ENCODE data around the gene CAGE1.
"Not testable (repeated sequence)": the region's sequence is repeated elsewhere in the genome, so short reads cannot be mapped to it uniquely, and the experiment has no call there.

The CAGE1 gene

DNA sequence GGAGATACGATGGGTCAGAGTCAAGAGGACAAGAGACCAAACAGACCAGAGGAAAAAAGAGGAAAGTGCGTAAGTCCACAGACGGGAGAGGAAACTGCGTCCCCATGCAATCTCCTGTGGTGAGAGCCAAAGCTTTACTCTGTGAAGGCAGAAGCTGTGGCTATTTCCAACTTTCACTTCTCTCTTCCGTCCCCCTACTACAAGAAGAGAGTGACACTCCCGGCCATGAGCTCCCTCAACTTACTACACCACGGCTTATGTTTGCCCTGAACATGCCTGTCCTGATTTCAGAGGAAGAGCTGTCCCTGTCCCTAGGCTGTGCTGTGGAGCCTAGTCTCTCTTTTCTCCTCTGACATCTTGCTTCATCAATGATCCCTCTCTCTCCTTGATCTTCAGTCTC, 65.0 kb downstream of the CAGE1 start:
- H3K4me3 ChIP-seq (ENCODE audit: low read depth, low read length) = no peak overlapping the region
- TF ChIP-seq, protein P1, sequence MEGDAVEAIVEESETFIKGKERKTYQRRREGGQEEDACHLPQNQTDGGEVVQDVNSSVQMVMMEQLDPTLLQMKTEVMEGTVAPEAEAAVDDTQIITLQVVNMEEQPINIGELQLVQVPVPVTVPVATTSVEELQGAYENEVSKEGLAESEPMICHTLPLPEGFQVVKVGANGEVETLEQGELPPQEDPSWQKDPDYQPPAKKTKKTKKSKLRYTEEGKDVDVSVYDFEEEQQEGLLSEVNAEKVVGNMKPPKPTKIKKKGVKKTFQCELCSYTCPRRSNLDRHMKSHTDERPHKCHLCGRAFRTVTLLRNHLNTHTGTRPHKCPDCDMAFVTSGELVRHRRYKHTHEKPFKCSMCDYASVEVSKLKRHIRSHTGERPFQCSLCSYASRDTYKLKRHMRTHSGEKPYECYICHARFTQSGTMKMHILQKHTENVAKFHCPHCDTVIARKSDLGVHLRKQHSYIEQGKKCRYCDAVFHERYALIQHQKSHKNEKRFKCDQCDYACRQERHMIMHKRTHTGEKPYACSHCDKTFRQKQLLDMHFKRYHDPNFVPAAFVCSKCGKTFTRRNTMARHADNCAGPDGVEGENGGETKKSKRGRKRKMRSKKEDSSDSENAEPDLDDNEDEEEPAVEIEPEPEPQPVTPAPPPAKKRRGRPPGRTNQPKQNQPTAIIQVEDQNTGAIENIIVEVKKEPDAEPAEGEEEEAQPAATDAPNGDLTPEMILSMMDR (IDR thresholded peaks at IDR 0.05; ENCODE audit: low read depth, low read length) = no peak

DNA sequence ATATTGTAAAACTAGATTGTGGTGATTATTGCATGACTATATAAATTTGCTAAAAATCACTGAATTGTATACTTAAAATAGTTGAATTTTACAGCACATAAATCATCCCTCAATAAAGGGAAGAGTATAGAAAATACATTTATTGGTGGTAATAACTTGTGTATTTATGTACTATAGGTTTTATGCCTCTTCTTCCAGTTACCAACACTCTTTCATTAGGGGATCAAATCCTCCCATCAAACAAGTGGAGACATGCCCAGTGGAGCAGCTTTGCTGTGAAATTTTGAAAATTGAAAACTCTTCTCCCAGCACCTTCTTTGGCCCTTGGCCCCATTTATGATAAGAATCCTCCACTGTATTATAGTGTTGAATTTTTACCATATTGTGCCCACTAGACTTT, 66.5 kb downstream of the CAGE1 start:
- no peak overlapping the region for H3K4me3 ChIP-seq (ENCODE audit: low read depth, low read length)
- TF ChIP-seq, protein P1 (IDR thresholded peaks at IDR 0.05; ENCODE audit: low read depth, low read length) = no peak

DNA sequence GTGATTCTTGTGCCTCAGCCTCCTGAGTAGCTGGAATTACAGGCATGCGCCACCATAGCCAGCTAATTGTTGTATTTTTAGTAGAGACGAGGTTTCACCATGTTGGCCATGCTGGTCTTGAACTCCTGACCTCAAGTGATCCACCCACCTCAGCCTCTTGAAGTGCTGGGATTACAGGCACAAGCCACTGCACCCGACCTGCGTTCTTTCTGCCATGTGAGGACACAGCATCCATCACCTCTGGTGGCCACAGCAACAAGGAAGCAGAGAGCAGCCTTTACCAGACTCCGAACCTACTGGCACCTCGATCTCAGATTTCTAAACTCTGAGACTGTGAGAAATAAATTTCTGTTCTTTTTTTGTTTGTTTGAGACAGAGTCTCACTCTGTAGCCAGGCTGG, 67.7 kb downstream of the CAGE1 start:
- H3K4me3 ChIP-seq (ENCODE audit: low read depth, low read length) = not testable (repeated sequence)

DNA sequence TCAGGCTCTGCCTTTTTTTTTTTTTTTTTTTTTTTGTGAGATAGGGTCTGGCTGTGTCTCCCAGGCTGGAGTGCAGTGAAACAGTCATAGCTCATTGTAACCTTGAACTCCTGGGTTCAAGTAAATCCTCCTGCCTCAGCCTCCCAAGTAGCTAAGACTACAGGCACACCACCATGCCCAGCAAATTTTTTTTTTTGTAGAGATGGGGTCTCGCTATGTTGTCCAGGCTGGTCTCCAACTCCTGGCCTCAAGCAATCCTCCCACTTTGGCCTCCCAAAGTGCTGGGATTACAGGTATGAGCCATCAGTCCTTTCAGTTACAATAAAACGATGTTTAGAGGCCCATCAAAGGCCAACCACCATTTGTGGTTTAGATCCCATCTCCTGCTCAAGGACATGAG, 70.1 kb downstream of the CAGE1 start:
- not testable (repeated sequence) for H3K4me3 ChIP-seq (ENCODE audit: low read depth, low read length)

DNA sequence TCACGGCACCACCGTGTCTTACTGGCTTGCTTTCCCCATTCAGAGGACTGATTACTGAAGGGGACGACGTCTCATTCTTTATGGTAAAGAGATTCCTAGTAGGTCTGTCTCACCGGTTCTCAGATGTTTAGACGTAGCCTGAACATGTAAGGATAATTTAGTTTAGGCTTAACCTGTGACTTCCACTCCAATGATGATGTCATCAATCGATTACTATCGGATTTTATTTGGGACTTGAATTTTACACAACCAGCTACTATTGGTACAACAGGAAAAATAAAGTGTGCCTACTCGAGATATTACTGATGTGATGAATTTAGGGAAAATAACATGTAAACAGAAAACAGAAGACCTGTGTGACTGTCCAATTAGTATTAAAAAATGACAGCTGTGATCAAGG, 72.0 kb downstream of the CAGE1 start:
- TF ChIP-seq, protein P1 (IDR thresholded peaks at IDR 0.05; ENCODE audit: low read depth, low read length) = no peak
- no peak overlapping the region for H3K4me3 ChIP-seq (ENCODE audit: low read depth, low read length)

DNA sequence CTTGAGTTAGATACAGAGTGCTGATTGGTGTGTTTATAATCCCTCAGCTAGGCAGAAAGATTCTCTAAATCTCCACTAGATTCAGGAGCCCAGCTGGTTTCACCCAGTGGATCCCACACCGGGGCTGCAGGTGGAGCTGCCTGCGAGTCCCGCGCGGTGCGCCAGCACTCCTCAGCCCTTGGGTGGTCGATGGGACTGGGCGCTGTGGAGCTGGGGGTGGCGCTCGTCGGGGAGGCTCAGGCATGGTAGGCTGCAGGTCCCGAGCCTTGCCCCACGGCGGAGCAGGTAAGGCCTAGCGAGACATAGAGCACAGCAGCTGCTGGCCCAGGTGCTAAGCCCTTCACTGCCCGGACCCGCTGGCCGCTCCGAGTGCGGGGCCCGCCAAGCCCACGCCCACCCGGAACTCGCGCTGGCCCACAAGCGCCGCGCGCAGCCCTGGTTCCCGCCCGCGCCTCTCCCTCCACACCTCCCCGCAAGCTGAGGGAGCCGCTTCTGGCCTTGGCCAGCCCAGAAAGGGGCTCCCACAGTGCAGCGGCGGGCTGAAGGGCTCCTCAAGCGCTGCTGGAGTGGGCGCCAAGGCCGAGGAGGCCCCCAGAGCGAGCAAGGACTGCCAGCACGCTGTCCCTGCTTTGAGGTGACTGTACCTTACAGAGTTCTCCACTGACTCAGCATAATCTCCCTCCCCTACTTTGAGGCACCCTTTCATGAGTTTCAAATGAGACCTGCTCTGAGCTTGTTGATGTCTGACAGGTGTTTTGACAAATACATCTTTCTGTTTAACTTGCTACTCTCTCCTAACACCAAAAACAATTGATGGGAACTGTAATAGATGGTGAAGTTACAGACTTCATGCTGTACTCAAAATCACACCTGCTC, 72.6 kb downstream of the CAGE1 start:
- TF ChIP-seq, protein P1 (IDR thresholded peaks at IDR 0.05; ENCODE audit: low read depth, low read length) = no peak
- no peak overlapping the region for H3K4me3 ChIP-seq (ENCODE audit: low read depth, low read length)

DNA sequence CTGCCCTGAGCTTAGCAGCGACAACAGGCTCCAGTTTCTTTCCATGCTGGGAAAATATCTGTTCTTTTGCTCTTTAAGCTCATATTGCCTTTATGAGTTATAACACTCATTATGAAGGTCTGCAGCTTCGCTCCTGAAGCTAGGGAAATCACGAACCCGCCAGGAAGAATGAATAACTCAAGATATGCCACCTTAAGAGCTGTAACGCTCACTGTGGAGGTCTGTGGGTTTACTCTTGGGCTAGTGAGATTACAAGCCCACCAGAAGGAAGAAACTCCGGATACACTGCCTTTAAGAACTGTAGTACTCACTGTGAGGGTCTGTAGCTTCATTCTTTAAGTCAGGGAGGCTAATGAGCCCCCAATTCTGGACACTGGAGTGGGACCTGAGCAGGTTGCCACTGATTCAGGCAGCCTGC, 73.6 kb downstream of the CAGE1 start:
- no peak overlapping the region for H3K4me3 ChIP-seq (ENCODE audit: low read depth, low read length)
- TF ChIP-seq, protein P1 (IDR thresholded peaks at IDR 0.05; ENCODE audit: low read depth, low read length) = no peak

DNA sequence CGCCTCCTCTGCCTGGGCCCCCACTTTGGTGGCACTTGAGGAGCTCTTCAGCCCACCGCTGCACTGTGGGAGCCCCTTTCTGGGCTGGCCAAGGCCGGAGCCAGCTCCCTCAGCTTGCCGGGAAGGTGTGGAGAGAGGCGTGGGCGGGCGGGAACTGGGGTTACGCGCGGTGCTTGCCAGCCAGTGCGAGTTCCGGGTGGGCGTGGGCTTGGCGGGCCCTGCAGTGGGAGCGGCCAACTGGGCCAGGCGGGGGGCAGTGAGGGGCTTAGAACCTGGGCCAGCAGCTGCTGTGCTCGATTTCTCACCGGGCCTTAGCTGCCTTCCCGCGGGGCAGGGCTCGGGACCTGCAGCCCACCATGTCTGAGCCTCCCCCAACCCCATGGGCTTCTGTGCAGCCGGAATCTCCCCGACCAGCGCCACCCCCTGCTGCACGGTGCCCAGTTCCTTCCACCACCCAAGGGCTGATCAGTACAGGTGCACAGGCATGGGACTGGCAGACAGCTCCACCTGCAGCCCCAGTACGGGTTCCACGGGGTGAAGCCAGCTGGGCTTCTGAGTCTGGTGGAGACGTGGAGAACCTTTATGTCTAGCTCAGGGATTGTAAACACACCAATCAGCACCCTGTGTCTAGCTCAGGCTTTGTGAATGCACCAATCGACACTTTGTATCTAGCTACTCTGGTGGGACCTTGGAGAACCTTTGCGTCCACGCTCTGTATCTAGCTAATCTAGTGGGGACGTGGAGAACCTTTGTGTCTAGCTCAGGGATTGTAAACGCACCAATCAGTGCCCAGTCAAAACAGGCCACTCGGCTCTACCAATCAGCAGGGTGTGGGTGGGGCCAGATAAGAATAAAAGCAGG, 74.2 kb downstream of the CAGE1 start:
- H3K4me3 ChIP-seq (ENCODE audit: low read depth, low read length) = not testable (repeated sequence)

Measured in WI38 (cell line).